NB4 (cell line): ENCODE data around the gene NTRK3.

Experiments used
- CTCF ChIP-seq: IDR thresholded peaks from one replicate; pipeline ENCODE4 v1.5.1; 2012; ENCODE audit warnings: low read depth, low read length
- POLR2A ChIP-seq: IDR thresholded peaks from 2 replicates; pipeline ENCODE4 v1.6.1; 2011; ENCODE audit warnings: mild to moderate bottlenecking; ENCODE audit not compliant: insufficient read length; ENCODE audit errors: extremely low read depth

GRCh38 chr15:87843312-87843711, 413.2 kb downstream of the NTRK3 start:
- TF ChIP-seq CTCF (no peak), POLR2A (no peak)
